ENCODE data around the gene NFIC.
"Not testable (repeated sequence)": the region's sequence is repeated elsewhere in the genome, so short reads cannot be mapped to it uniquely, and the experiment has no call there.

NFIC gene

DNA sequence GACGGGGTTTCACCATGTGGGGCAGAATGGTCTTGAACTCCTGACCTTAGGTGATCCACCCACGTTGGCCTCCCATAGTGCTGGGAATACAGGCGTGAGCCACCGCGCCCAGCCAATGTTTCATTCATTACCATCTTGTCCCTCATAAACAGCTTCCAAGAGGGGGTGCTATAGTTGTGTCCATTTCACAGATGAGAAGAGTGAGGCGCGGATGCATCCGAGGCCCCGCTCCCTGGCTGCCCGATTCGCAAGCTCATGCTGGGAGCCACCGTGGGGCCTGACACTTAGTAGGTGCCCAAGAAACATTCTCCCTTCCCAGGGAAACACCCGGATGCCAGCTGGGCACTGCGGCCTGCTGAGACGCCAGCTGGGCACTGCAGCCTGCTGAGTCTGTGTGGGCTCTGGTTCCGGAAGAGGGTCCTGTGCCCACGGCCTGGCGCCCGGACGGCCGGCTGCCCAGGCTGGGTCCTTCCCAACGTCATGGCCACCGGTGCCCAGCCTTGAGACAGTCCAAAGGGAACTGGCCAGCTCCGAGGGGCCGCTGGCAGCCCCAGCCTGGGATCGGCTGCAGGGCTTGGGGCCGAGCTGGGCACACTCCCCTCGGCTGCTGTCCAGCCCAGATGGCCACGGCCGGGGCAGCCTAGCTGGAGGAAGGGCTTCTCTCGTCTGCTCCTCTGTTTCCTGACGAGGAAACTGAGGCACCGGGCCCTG lies 54.7 kb downstream of the NFIC start:
- no peak for DNase-seq (ENCODE audit: low read depth in 3 of 3)

DNA sequence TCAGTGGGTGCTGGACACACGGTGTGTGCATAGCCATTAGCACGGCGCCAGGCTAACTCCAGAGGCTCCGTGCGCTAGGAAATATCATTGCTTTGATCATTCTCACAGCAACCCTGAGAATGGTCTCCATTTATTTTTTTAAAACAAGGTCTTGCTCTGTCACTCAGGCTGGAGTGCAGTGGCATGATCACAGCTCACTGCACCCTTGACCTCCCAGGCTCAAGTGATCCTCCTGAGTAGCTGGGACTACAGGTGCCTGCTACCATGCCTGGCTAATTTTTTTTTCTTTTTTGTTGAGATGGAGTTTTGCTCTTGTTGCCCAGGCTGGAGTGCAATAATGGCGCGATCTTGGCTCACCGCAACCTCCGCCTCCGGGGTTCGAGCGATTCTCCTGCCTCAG lies 55.3 kb downstream of the NFIC start:
- not testable (repeated sequence) for DNase-seq (ENCODE audit: low read depth in 3 of 3)

DNA sequence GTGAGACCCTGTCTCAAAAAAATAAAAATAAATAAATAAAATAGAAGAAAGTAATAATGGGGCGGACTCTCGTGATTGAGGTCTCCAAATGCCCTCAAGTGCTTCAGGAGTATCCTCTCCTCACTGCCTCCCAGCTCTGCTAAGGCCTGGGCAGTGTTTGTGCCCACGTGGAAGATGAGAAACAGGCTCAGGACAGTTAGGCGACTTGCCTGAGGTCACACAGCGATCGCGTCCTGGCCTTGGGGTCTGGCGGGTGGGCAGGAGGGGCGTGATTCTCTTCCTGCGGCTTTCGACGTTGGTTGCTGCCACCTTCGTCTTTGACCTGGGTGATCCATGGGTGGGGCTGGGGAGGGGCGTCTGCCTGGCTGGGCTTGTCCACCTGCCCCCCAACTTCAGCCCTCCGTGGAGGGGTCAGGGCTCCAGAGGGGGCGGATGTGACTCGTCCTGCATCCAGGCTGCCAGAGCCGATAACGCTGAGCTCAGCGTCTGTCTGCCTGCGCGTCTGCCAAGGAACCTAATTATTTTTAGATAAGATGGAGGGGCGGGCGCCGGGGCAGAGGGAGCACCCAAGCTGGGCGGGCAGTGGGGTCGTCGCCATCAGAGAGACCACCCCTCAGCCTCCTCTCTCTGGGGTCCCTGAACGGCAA lies 56.9 kb downstream of the NFIC start:
- no peak for DNase-seq (ENCODE audit: low read depth in 3 of 3)

DNA sequence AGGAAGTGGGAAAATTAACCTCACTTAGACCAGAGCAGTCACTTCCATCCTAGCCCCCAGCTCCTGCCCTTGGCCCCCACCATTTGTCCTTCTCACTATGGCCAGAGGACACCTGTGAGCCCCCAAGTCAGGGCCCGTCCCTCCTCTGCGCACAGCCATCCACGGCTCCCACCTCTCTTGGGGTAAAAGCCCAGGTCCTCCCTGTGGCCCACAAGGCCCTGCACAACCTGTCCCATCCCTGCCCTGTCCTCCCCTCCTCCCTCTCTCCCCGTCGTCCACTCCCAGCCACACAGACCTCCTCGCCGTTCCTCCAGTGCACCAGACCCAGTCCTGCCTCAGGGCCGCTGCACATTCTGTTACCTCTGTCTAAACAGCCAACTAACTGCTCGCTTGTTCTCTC lies 60.0 kb downstream of the NFIC start:
- DNase-seq (ENCODE audit: low read depth in 3 of 3), result no peak

DNA sequence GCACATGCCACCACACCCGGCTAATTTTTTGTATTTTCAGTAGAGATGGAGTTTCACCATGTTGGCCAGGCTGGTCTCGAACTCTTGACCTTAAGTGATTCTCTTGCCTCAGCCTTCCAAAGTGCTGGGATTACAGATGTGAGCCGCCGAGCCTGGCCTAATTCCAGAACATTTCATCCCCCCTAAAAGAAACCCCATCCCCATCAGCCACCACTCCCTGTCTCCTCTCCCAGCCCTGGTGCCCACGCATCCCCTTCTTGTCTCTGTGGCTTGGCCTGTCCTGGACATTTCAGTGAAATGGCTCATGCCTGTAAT lies 63.9 kb downstream of the NFIC start:
- DNase-seq (ENCODE audit: low read depth in 3 of 3), result not testable (repeated sequence)

GRCh38 chr19:3431760-3432397 lies 65.5 kb downstream of the NFIC start:
- no peak for DNase-seq (ENCODE audit: low read depth in 3 of 3)

DNA sequence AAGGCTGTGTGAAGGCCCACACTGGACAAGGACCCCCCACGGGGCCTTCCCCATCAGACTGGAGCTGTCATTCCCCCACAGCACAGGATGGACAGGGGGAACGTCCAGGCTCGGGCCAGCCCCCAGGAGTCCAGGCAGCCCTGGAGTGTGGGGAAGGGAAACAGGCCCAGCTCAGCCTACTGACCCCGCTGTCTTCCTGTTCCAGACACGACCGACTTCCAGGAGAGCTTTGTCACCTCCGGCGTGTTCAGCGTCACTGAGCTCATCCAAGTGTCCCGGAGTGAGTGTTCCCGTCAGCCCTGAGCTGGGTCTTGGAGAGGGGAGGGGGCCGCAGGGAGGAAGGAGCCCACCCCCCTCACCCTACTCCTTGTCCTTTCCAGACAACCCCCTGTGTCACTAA lies 66.9 kb downstream of the NFIC start:
- DNase-seq (ENCODE audit: low read depth in 3 of 3), result no peak

- DNase-seq (ENCODE audit: low read depth in 3 of 3), result no peak
Measured at GRCh38 chr19:3433805-3434540, 67.6 kb downstream of the NFIC start.

DNA sequence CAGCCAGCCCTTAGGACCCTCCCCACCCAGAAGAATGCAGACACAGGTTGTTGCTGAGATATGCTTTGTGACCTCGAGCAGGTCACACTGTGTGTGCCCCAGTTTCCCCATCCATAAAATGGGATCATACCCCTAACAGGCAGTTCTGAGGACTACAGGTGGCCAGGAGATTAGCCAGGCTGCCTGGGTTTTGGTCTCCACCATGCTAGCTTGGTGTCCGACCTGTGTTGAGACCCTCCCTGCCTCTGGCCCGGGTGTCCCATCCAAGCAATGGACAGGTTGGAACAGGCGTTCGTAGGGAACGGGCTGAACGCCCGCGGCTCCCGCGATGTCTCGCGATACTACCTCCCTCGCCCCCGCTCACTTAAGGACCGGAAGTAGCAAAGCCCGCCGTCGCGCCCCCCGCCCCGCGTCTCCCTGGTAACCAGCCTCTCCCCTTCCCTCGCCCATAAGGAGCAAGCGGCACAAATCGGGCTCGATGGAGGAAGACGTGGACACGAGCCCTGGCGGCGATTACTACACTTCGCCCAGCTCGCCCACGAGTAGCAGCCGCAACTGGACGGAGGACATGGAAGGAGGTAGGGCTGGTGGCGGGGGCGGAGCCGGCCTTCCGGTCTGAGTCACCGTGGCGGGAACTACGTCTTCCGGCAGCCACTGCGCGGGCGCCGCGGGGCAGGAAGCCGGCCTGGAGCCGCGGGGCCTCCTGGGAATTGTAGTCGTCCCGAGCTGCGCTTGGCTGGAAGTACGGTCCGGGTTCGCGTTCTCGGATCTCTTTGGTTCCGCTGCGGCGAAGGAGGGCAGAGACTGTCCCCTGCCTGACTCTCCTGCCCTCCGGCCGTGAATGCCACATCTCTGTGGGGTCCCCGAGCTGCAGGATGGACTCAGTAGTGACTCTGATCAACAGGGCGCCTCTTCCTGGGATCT lies 68.5 kb downstream of the NFIC start:
- DNase-seq (ENCODE audit: low read depth in 3 of 3), result peak; percentile 94 to 96 (median 95)

DNA sequence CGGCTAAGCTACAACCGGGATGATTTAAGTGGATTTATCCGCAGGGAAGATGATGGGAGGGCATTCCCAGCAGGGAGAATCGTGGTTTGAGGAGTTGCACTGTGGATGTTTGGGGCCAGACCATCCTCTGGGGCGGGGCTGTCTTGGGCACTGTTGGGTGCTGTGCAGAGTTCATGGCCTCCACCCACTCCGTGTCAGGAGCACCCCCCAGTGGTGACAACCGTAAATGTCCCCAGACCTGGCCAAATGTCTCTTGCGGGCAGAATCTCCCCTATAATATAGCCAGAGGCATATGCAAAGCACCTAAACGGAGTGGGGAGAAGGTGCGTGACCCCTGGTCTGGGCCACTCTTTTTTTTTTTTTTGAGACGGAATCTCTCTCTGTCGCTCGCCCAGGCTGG lies 73.7 kb downstream of the NFIC start:
- DNase-seq (ENCODE audit: low read depth in 3 of 3), result peak; percentile 21 to 58 (median 35)

- DNase-seq (ENCODE audit: low read depth in 3 of 3), result no peak
Measured at GRCh38 chr19:3441089-3441985, 75.0 kb downstream of the NFIC start.

- no peak for DNase-seq (ENCODE audit: low read depth in 3 of 3)
Measured at GRCh38 chr19:3441986-3442329, 75.6 kb downstream of the NFIC start.

DNA sequence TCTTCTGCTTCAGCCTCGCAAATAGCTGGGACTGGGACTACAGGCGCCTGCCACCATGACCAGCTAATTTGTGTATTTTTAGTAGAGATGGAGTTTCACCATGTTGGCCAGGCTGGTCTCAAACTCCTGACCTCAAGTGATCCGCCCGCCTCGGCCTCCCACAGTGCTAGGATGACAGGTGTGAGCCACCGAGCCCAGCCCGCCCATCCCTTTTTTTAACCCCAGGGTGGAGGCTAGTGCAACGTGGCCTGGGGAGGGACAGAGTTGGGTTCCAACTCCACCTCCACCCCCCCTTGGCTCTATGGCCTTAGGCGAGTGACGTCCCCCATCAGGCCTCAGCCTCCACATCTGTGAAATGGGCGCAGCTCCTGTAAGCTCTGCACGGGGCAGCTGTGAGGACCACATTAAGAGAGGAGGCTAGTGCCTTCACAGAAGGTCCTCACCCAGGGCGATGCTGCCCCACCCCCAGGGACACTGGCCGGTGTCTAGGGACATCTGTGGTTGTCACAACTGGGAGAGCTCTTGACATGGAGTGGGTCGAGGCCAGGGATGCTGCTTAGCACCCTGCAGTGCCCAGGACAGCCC lies 76.2 kb downstream of the NFIC start:
- no peak for DNase-seq (ENCODE audit: low read depth in 3 of 3)

DNA sequence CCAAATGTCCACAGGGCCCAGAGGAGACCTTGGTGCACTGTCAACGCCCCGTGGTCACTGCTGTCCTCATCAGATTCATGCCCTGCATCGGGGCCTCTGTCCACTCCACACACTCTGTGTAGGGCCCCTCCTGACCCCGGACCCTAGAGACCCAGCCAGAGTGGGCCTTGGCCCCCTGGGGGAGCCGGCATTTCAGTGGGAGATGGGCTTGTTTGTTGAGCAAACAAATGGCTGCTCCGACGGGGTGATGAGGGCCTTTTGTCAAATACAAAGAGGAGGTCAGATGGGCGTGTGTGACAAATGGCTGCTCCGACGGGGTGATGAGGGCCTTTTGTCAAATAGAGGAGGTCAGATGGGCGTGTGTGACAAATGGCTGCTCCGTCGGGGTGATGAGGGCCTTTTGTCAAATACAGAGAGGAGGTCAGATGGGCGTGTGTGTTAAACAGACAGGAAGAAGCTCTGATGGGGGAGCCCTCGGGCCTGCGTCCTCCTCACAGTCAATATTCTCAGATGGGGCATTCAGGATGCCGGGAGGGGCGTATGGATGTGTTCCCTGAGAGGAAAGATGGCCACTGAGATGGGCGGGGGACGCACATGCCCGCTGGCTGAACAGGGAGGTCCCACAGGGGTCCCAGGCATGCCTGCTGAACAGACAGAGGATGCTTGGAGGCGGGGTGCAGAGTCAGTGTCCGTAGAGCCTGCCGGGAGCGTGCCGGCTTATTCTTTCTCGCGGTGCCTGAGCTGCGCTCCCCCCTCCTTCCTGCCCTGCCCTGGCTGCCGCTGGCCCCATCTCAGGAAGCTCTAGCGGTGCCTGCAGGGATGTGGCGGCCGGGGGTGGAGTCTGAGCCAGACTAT lies 77.7 kb downstream of the NFIC start:
- no peak for DNase-seq (ENCODE audit: low read depth in 3 of 3)

DNA sequence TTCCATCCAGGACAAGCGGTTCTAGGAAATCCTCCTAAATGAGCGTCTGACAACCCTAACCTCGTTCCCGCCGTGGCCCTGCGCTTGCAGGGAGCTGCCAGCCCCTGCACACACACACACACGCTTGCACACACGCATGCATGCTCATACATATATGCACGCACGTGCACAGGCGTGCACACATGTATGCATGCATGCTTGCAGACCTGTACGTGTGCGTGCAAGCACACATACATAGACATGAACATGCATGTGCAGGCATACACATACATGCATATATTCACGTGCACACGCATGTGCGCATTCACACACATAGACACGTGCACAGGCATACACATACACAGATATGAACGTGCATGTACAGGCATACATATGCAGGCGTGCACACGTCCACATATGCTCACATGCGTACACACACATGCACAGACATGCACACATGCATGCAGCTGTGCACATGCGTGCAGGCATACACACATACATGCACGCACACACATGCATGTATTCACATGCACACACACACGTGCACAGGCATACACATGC lies 78.4 kb downstream of the NFIC start:
- no peak for DNase-seq (ENCODE audit: low read depth in 3 of 3)

- DNase-seq (ENCODE audit: low read depth in 3 of 3), result not testable (repeated sequence)
Measured at GRCh38 chr19:3446657-3447056, 80.3 kb downstream of the NFIC start.

- DNase-seq (ENCODE audit: low read depth in 3 of 3), result no peak
Measured at GRCh38 chr19:3448616-3449334, 82.4 kb downstream of the NFIC start.

DNA sequence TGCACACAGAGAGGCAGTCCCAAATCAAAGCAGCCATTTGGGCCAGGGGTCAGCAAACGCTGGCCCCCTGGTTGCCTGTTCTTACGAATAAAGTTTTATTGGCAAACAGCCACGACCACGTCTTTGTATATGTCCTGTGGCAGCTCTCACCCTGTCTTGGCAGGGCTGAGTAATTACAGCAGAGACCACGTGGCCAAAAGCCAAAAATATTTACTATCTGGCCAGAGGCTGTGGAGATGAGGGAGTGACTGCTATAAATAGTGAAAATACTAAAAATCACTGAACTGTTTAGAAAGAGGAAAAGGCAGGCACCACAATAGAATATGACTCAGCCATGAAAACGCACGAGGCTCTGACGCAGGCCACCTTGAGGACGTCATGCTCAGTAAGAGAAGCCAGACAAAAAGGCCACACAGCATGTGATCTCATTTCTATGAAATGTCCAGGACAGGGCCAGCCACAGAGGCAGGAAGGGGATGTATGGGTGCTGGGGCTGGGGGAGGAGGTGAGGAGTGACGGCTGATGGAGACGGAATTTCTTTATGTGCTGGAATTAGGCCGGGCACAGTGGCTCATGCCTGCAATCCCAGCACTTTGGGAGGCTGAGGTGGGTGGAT lies 84.5 kb downstream of the NFIC start:
- DNase-seq (ENCODE audit: low read depth in 3 of 3), result no peak

Data from stimulated activated CD4-positive, alpha-beta T cell treated with anti-CD3 and anti-CD28 coated beads, TNF-alpha, amount 100 ng/mL, for 48 hours (primary cell).